H9 (cell line): Measurements from ENCODE around the gene WWC2. TPM values are rescaled to one million over a fixed set of nuclear protein-coding genes. Genes with fewer than 3 reads are reported as not detected.

Source experiments
- DNase-seq: peaks from one replicate; pipeline ENCODE4 v3.0.0-alpha.2; 2017
- H2AFZ ChIP-seq: one replicate; pipeline ENCODE4 v1.6.1; 2013; ENCODE audit warnings: mild to moderate bottlenecking, low read length, control low read depth, moderate library complexity
- H2AK5ac ChIP-seq: 2 replicates; pipeline ENCODE4 v1.6.1; 2013; ENCODE audit warnings: low read length, control low read depth, mixed read lengths; ENCODE audit not compliant: insufficient read length
- H2BK120ac ChIP-seq: one replicate; pipeline ENCODE4 v1.6.1; 2013; ENCODE audit warnings: low read depth, mild to moderate bottlenecking, low read length, control low read depth, inconsistent platforms; ENCODE audit not compliant: poor library complexity, severe bottlenecking
- H2BK12ac ChIP-seq: 2 replicates; pipeline ENCODE4 v1.6.1; 2013; ENCODE audit warnings: low read length, control low read depth, mixed read lengths, low read depth; ENCODE audit not compliant: insufficient read length
- H2BK15ac ChIP-seq: 2 replicates; pipeline ENCODE4 v1.6.1; 2013; ENCODE audit warnings: low read depth, low read length, control low read depth
- H2BK20ac ChIP-seq: one replicate; pipeline ENCODE4 v1.6.1; 2013; ENCODE audit warnings: low read depth, mild to moderate bottlenecking, low read length, control low read depth, inconsistent platforms; ENCODE audit not compliant: poor library complexity, severe bottlenecking
- H2BK5ac ChIP-seq: 2 replicates; pipeline ENCODE4 v1.6.1; 2013; ENCODE audit warnings: low read length, control low read depth, mixed read lengths; ENCODE audit not compliant: insufficient read length
- H3K14ac ChIP-seq: 2 replicates; pipeline ENCODE4 v1.6.1; 2013; ENCODE audit warnings: low read length, control low read depth; ENCODE audit not compliant: insufficient read depth
- H3K18ac ChIP-seq: 2 replicates; pipeline ENCODE4 v1.6.1; 2013; ENCODE audit warnings: low read depth, mild to moderate bottlenecking, mixed read lengths, low read length, control low read depth; ENCODE audit not compliant: insufficient read length
- H3K23ac ChIP-seq: 2 replicates; pipeline ENCODE4 v1.6.1; 2013; ENCODE audit warnings: low read length, control low read depth, mixed read lengths, low read depth; ENCODE audit not compliant: insufficient read length
- H3K23me2 ChIP-seq: 2 replicates; pipeline ENCODE4 v1.6.1; 2013; ENCODE audit warnings: low read depth, mild to moderate bottlenecking, mixed read lengths, low read length, control low read depth; ENCODE audit not compliant: insufficient read length, poor library complexity, severe bottlenecking
- H3K27ac ChIP-seq: 2 replicates; pipeline ENCODE4 v1.5.1; 2013; ENCODE audit warnings: low read length, control low read depth, mixed read lengths, low read depth; ENCODE audit not compliant: insufficient read length
- H3K27me3 ChIP-seq: 2 replicates; pipeline ENCODE4 v1.6.1; 2013; ENCODE audit warnings: low read length, control low read depth, inconsistent platforms; ENCODE audit not compliant: insufficient read depth
- H3K4ac ChIP-seq: 2 replicates; pipeline ENCODE4 v1.6.1; 2013; ENCODE audit warnings: low read depth, mild to moderate bottlenecking, control low read depth, inconsistent platforms, low read length, moderate library complexity
- H3K4me1 ChIP-seq: 2 replicates; pipeline ENCODE4 v1.6.1; 2013; ENCODE audit warnings: low read length, control low read depth, inconsistent platforms; ENCODE audit not compliant: insufficient read depth
- H3K4me2 ChIP-seq: 2 replicates; pipeline ENCODE4 v1.6.1; 2013; ENCODE audit warnings: low read length, control low read depth, mixed read lengths; ENCODE audit not compliant: insufficient read length, insufficient read depth
- H3K56ac ChIP-seq: 2 replicates; pipeline ENCODE4 v1.6.1; 2013; ENCODE audit warnings: low read depth, mild to moderate bottlenecking, mixed read lengths, low read length, control low read depth; ENCODE audit not compliant: insufficient read length
- H3K79me1 ChIP-seq: 2 replicates; pipeline ENCODE4 v1.6.1; 2013; ENCODE audit warnings: low read depth, mild to moderate bottlenecking, moderate library complexity, low read length, control low read depth, inconsistent platforms; ENCODE audit not compliant: insufficient read depth, poor library complexity, severe bottlenecking
- H3K79me2 ChIP-seq: 2 replicates; pipeline ENCODE4 v1.6.1; 2013; ENCODE audit warnings: low read length, control low read depth, inconsistent platforms; ENCODE audit not compliant: insufficient read depth
- H3K9ac ChIP-seq: 2 replicates; pipeline ENCODE4 v1.6.1; 2013; ENCODE audit warnings: low read length, control low read depth, mixed read lengths; ENCODE audit not compliant: insufficient read length; ENCODE audit errors: extremely low read depth
- H3K9me3 ChIP-seq: one replicate; pipeline ENCODE4 v1.6.1; 2013; ENCODE audit warnings: low read depth, low read length, inconsistent platforms; ENCODE audit not compliant: control insufficient read depth
- H3T11ph ChIP-seq: one replicate; pipeline ENCODE4 v1.6.1; 2013; ENCODE audit warnings: mild to moderate bottlenecking, low read length, control low read depth, inconsistent platforms
- H4K20me1 ChIP-seq: one replicate; pipeline ENCODE4 v1.6.1; 2013; ENCODE audit not compliant: control insufficient read depth, insufficient read length, insufficient read depth
- H4K5ac ChIP-seq: 2 replicates; pipeline ENCODE4 v1.6.1; 2013; ENCODE audit warnings: low read depth, mild to moderate bottlenecking, mixed read lengths, low read length, control low read depth; ENCODE audit not compliant: insufficient read length
- H4K8ac ChIP-seq: replicated peaks from 2 replicates; pipeline ENCODE4 v1.6.1; 2013; ENCODE audit warnings: low read length, control low read depth, mixed read lengths, low read depth; ENCODE audit not compliant: insufficient read length
- H4K91ac ChIP-seq: 2 replicates; pipeline ENCODE4 v1.6.1; 2013; ENCODE audit warnings: low read depth, mild to moderate bottlenecking, moderate library complexity, mixed read lengths, low read length, control low read depth; ENCODE audit not compliant: insufficient read length
- H3K27ac Mint-ChIP-seq, 3 experiments: 2 replicates in 2 of 3; 3 replicates in 1 of 3; pipeline ENCODE4 v1.8.0; 2020 to 2021; ENCODE audit warnings: mixed read lengths in 3 of 3, mild to moderate bottlenecking in 1 of 3, moderate library complexity in 1 of 3
- H3K27me3 Mint-ChIP-seq: 2 replicates; pipeline ENCODE4 v1.8.0; 2021; ENCODE audit warnings: low read depth, mild to moderate bottlenecking, moderate library complexity, mixed read lengths
- H3K36me3 Mint-ChIP-seq, 3 experiments: 2 replicates in 2 of 3; 3 replicates in 1 of 3; pipeline ENCODE4 v1.8.0; 2020 to 2021; ENCODE audit warnings: low read depth in 3 of 3, mixed read lengths in 3 of 3; ENCODE audit not compliant: insufficient read depth in 1 of 3
- H3K4me1 Mint-ChIP-seq, 2 experiments: 2 replicates each; pipeline ENCODE4 v1.8.0; 2020; ENCODE audit warnings: mixed read lengths in 2 of 2
- H3K4me3 Mint-ChIP-seq, 2 experiments: 2 replicates in 1 of 2; 3 replicates in 1 of 2; pipeline ENCODE4 v1.8.0; 2020 to 2021; ENCODE audit warnings: mild to moderate bottlenecking in 2 of 2, mixed read lengths in 2 of 2, moderate library complexity in 1 of 2
- H3K9me3 Mint-ChIP-seq, 2 experiments: 2 replicates in 1 of 2; 3 replicates in 1 of 2; pipeline ENCODE4 v1.8.0; 2020; ENCODE audit warnings: mild to moderate bottlenecking in 2 of 2, mixed read lengths in 2 of 2, moderate library complexity in 1 of 2
- CTCF ChIP-seq: fragments of 200-600 bp; sonication (generic); conservative IDR thresholded peaks from 3 replicates; pipeline ENCODE4 v1.8.0; 2021; ENCODE audit warnings: antibody characterized with exemption, mild to moderate bottlenecking
- WGBS: extraction: QIAGEN DNeasy Blood & Tissue Kit; methylation state at CpG from one replicate; pipeline ENCODE4 v1.1.7; 2013; ENCODE audit warnings: missing lambda C conversion rate, low lambda C conversion rate, mixed read lengths; ENCODE audit not compliant: insufficient read length; ENCODE audit errors: extremely low coverage; 5-methylcytosine and 5-hydroxymethylcytosine counted together
- total RNA-seq: library from RNA; stranded (reverse); gene quantifications from 2 replicates; pipeline ENCODE4 v1.2.1, GENCODE V29; 2021

Gene WWC2
- total RNA-seq, 1 experiment from 2014 or later, result 106 TPM

- Histone ChIP-seq H3K4ac (no peak overlapping the region), H3K14ac (no peak overlapping the region), H4K20me1 (no peaks in the 10 kb centered on the region), H2BK5ac (no peak overlapping the region), H3K9ac (no peak overlapping the region), H3K9me3 (no peaks in the 10 kb centered on the region), H3K23ac (no peak overlapping the region), H3K4me1 (peaks cover 3% of the 10 kb centered on the region; the same call in 1 of the 2 replicates), H3K18ac (no peak overlapping the region), H3K27me3 (no peaks in the 10 kb centered on the region), H2BK15ac (no peak overlapping the region), H2AFZ (no peak overlapping the region), H2BK20ac (no peak overlapping the region), H3K23me2 (no peaks in the 10 kb centered on the region), H2AK5ac (no peak overlapping the region), H3K4me2 (no peak overlapping the region), H3K79me2 (peaks cover 33% of the 10 kb centered on the region; the same call in 1 of the 2 replicates), H4K8ac (no peak overlapping the region), H2BK12ac (no peak overlapping the region), H3K56ac (no peak overlapping the region), H4K91ac (no peak overlapping the region), H3K79me1 (peaks cover 10% of the 10 kb centered on the region), H3T11ph (no peak overlapping the region), H2BK120ac (no peak overlapping the region), H3K27ac (no peak overlapping the region), H4K5ac (no peak overlapping the region)
- H3K27ac Mint-ChIP-seq, result no peak overlapping the region
- DNase-seq, result no peak
- no peak overlapping the region for H3K4me3 Mint-ChIP-seq
- H3K9me3 Mint-ChIP-seq, result no peaks in the 10 kb centered on the region
- TF ChIP-seq CTCF, result no peak
- WGBS, result no CpG with 5 or more reads among the region's 4 CpGs
- no peaks in the 10 kb centered on the region for H3K36me3 Mint-ChIP-seq
- no peaks in the 10 kb centered on the region for H3K27me3 Mint-ChIP-seq
- peaks cover 15 to 24% of the 10 kb centered on the region in 2 experiments for H3K4me1 Mint-ChIP-seq
Observed at GRCh38 chr4:183147983-183148382, 48.9 kb downstream of the WWC2 start.
